H9 (cell line): ENCODE results near the gene PARPBP. TPM values are rescaled to one million over a fixed set of nuclear protein-coding genes. Genes with fewer than 3 reads are reported as not detected.
"Not testable (repeated sequence)": the region's sequence is repeated elsewhere in the genome, so short reads cannot be mapped to it uniquely, and the experiment has no call there.

Experiments
- DNase-seq: peaks from one replicate; pipeline ENCODE4 v3.0.0-alpha.2; 2017
- H2AFZ ChIP-seq: one replicate; pipeline ENCODE4 v1.6.1; 2013; ENCODE audit warnings: mild to moderate bottlenecking, low read length, control low read depth, moderate library complexity
- H2AK5ac ChIP-seq: 2 replicates; pipeline ENCODE4 v1.6.1; 2013; ENCODE audit warnings: low read length, control low read depth, mixed read lengths; ENCODE audit not compliant: insufficient read length
- H2BK120ac ChIP-seq: one replicate; pipeline ENCODE4 v1.6.1; 2013; ENCODE audit warnings: low read depth, mild to moderate bottlenecking, low read length, control low read depth, inconsistent platforms; ENCODE audit not compliant: poor library complexity, severe bottlenecking
- H2BK12ac ChIP-seq: 2 replicates; pipeline ENCODE4 v1.6.1; 2013; ENCODE audit warnings: low read length, control low read depth, mixed read lengths, low read depth; ENCODE audit not compliant: insufficient read length
- H2BK15ac ChIP-seq: 2 replicates; pipeline ENCODE4 v1.6.1; 2013; ENCODE audit warnings: low read depth, low read length, control low read depth
- H2BK20ac ChIP-seq: one replicate; pipeline ENCODE4 v1.6.1; 2013; ENCODE audit warnings: low read depth, mild to moderate bottlenecking, low read length, control low read depth, inconsistent platforms; ENCODE audit not compliant: poor library complexity, severe bottlenecking
- H2BK5ac ChIP-seq: 2 replicates; pipeline ENCODE4 v1.6.1; 2013; ENCODE audit warnings: low read length, control low read depth, mixed read lengths; ENCODE audit not compliant: insufficient read length
- H3K14ac ChIP-seq: 2 replicates; pipeline ENCODE4 v1.6.1; 2013; ENCODE audit warnings: low read length, control low read depth; ENCODE audit not compliant: insufficient read depth
- H3K18ac ChIP-seq: 2 replicates; pipeline ENCODE4 v1.6.1; 2013; ENCODE audit warnings: low read depth, mild to moderate bottlenecking, mixed read lengths, low read length, control low read depth; ENCODE audit not compliant: insufficient read length
- H3K23ac ChIP-seq: 2 replicates; pipeline ENCODE4 v1.6.1; 2013; ENCODE audit warnings: low read length, control low read depth, mixed read lengths, low read depth; ENCODE audit not compliant: insufficient read length
- H3K23me2 ChIP-seq: 2 replicates; pipeline ENCODE4 v1.6.1; 2013; ENCODE audit warnings: low read depth, mild to moderate bottlenecking, mixed read lengths, low read length, control low read depth; ENCODE audit not compliant: insufficient read length, poor library complexity, severe bottlenecking
- H3K27ac ChIP-seq: 2 replicates; pipeline ENCODE4 v1.5.1; 2013; ENCODE audit warnings: low read length, control low read depth, mixed read lengths, low read depth; ENCODE audit not compliant: insufficient read length
- H3K27me3 ChIP-seq: 2 replicates; pipeline ENCODE4 v1.6.1; 2013; ENCODE audit warnings: low read length, control low read depth, inconsistent platforms; ENCODE audit not compliant: insufficient read depth
- H3K4ac ChIP-seq: 2 replicates; pipeline ENCODE4 v1.6.1; 2013; ENCODE audit warnings: low read depth, mild to moderate bottlenecking, control low read depth, inconsistent platforms, low read length, moderate library complexity
- H3K4me1 ChIP-seq: 2 replicates; pipeline ENCODE4 v1.6.1; 2013; ENCODE audit warnings: low read length, control low read depth, inconsistent platforms; ENCODE audit not compliant: insufficient read depth
- H3K4me2 ChIP-seq: 2 replicates; pipeline ENCODE4 v1.6.1; 2013; ENCODE audit warnings: low read length, control low read depth, mixed read lengths; ENCODE audit not compliant: insufficient read length, insufficient read depth
- H3K56ac ChIP-seq: 2 replicates; pipeline ENCODE4 v1.6.1; 2013; ENCODE audit warnings: low read depth, mild to moderate bottlenecking, mixed read lengths, low read length, control low read depth; ENCODE audit not compliant: insufficient read length
- H3K79me1 ChIP-seq: 2 replicates; pipeline ENCODE4 v1.6.1; 2013; ENCODE audit warnings: low read depth, mild to moderate bottlenecking, moderate library complexity, low read length, control low read depth, inconsistent platforms; ENCODE audit not compliant: insufficient read depth, poor library complexity, severe bottlenecking
- H3K79me2 ChIP-seq: 2 replicates; pipeline ENCODE4 v1.6.1; 2013; ENCODE audit warnings: low read length, control low read depth, inconsistent platforms; ENCODE audit not compliant: insufficient read depth
- H3K9ac ChIP-seq: 2 replicates; pipeline ENCODE4 v1.6.1; 2013; ENCODE audit warnings: low read length, control low read depth, mixed read lengths; ENCODE audit not compliant: insufficient read length; ENCODE audit errors: extremely low read depth
- H3K9me3 ChIP-seq: one replicate; pipeline ENCODE4 v1.6.1; 2013; ENCODE audit warnings: low read depth, low read length, inconsistent platforms; ENCODE audit not compliant: control insufficient read depth
- H3T11ph ChIP-seq: one replicate; pipeline ENCODE4 v1.6.1; 2013; ENCODE audit warnings: mild to moderate bottlenecking, low read length, control low read depth, inconsistent platforms
- H4K20me1 ChIP-seq: one replicate; pipeline ENCODE4 v1.6.1; 2013; ENCODE audit not compliant: control insufficient read depth, insufficient read length, insufficient read depth
- H4K5ac ChIP-seq: 2 replicates; pipeline ENCODE4 v1.6.1; 2013; ENCODE audit warnings: low read depth, mild to moderate bottlenecking, mixed read lengths, low read length, control low read depth; ENCODE audit not compliant: insufficient read length
- H4K8ac ChIP-seq: replicated peaks from 2 replicates; pipeline ENCODE4 v1.6.1; 2013; ENCODE audit warnings: low read length, control low read depth, mixed read lengths, low read depth; ENCODE audit not compliant: insufficient read length
- H4K91ac ChIP-seq: 2 replicates; pipeline ENCODE4 v1.6.1; 2013; ENCODE audit warnings: low read depth, mild to moderate bottlenecking, moderate library complexity, mixed read lengths, low read length, control low read depth; ENCODE audit not compliant: insufficient read length
- H3K27ac Mint-ChIP-seq, 3 experiments: 2 replicates in 2 of 3; 3 replicates in 1 of 3; pipeline ENCODE4 v1.8.0; 2020 to 2021; ENCODE audit warnings: mixed read lengths in 3 of 3, mild to moderate bottlenecking in 1 of 3, moderate library complexity in 1 of 3
- H3K27me3 Mint-ChIP-seq: 2 replicates; pipeline ENCODE4 v1.8.0; 2021; ENCODE audit warnings: low read depth, mild to moderate bottlenecking, moderate library complexity, mixed read lengths
- H3K36me3 Mint-ChIP-seq, 3 experiments: 2 replicates in 2 of 3; 3 replicates in 1 of 3; pipeline ENCODE4 v1.8.0; 2020 to 2021; ENCODE audit warnings: low read depth in 3 of 3, mixed read lengths in 3 of 3; ENCODE audit not compliant: insufficient read depth in 1 of 3
- H3K4me1 Mint-ChIP-seq, 2 experiments: 2 replicates each; pipeline ENCODE4 v1.8.0; 2020; ENCODE audit warnings: mixed read lengths in 2 of 2
- H3K4me3 Mint-ChIP-seq, 2 experiments: 2 replicates in 1 of 2; 3 replicates in 1 of 2; pipeline ENCODE4 v1.8.0; 2020 to 2021; ENCODE audit warnings: mild to moderate bottlenecking in 2 of 2, mixed read lengths in 2 of 2, moderate library complexity in 1 of 2
- H3K9me3 Mint-ChIP-seq, 2 experiments: 2 replicates in 1 of 2; 3 replicates in 1 of 2; pipeline ENCODE4 v1.8.0; 2020; ENCODE audit warnings: mild to moderate bottlenecking in 2 of 2, mixed read lengths in 2 of 2, moderate library complexity in 1 of 2
- WGBS: extraction: QIAGEN DNeasy Blood & Tissue Kit; methylation state at CpG from one replicate; pipeline ENCODE4 v1.1.7; 2013; ENCODE audit warnings: missing lambda C conversion rate, low lambda C conversion rate, mixed read lengths; ENCODE audit not compliant: insufficient read length; ENCODE audit errors: extremely low coverage; 5-methylcytosine and 5-hydroxymethylcytosine counted together
- total RNA-seq: library from RNA; stranded (reverse); gene quantifications from 2 replicates; pipeline ENCODE4 v1.2.1, GENCODE V29; 2021

Gene PARPBP
- total RNA-seq, 1 experiment from 2014 or later = 32.1 TPM

GRCh38 chr12:102130720-102131119 is 10.7 kb downstream of the PARPBP start:
- Mint-ChIP-seq H3K9me3 (peaks cover 8 to 14% of the 10 kb centered on the region in 2 experiments; a peak in 4 of 5 replicates), H3K36me3 (peaks cover 48 to 72% (median 60%) of the 10 kb centered on the region in 3 experiments)
- DNase-seq, H4K91ac ChIP-seq, H2BK15ac ChIP-seq, H3K79me1 ChIP-seq, H4K20me1 ChIP-seq, H2AFZ ChIP-seq, H2BK120ac ChIP-seq, H2BK5ac ChIP-seq, H3K9ac ChIP-seq, H3K23me2 ChIP-seq, H2BK12ac ChIP-seq, H3K56ac ChIP-seq, H3K27ac Mint-ChIP-seq, H3T11ph ChIP-seq, H3K27me3 ChIP-seq, H3K27me3 Mint-ChIP-seq, H3K4me2 ChIP-seq, H2AK5ac ChIP-seq, H3K9me3 ChIP-seq, H3K4ac ChIP-seq, H2BK20ac ChIP-seq, H3K79me2 ChIP-seq, H3K23ac ChIP-seq, H3K4me3 Mint-ChIP-seq, H3K4me1 Mint-ChIP-seq, H4K5ac ChIP-seq, H3K4me1 ChIP-seq, H3K14ac ChIP-seq, H4K8ac ChIP-seq, H3K27ac ChIP-seq, H3K18ac ChIP-seq: not testable (repeated sequence)
- WGBS = no CpG with 5 or more reads among the region's 3 CpGs

GRCh38 chr12:102131442-102131841 is 11.5 kb downstream of the PARPBP start:
- DNase-seq, H3K56ac ChIP-seq, H4K91ac ChIP-seq, H2BK120ac ChIP-seq, H3K23me2 ChIP-seq, H4K20me1 ChIP-seq, H3K4me3 Mint-ChIP-seq, H2BK20ac ChIP-seq, H3K14ac ChIP-seq, H3K4me2 ChIP-seq, H2AK5ac ChIP-seq, H3T11ph ChIP-seq, H2BK12ac ChIP-seq, H3K9ac ChIP-seq, H2BK15ac ChIP-seq, H4K8ac ChIP-seq, H3K18ac ChIP-seq, H3K79me1 ChIP-seq, H3K27ac ChIP-seq, H3K4me1 Mint-ChIP-seq, H3K27me3 ChIP-seq, H2AFZ ChIP-seq, H3K9me3 ChIP-seq, H3K79me2 ChIP-seq, H2BK5ac ChIP-seq, H3K4ac ChIP-seq, H4K5ac ChIP-seq, H3K4me1 ChIP-seq, H3K27ac Mint-ChIP-seq, H3K23ac ChIP-seq, H3K27me3 Mint-ChIP-seq: not testable (repeated sequence)
- WGBS = no CpG with 5 or more reads among the region's 2 CpGs
- Mint-ChIP-seq H3K36me3 (peaks cover 42 to 65% (median 54%) of the 10 kb centered on the region in 3 experiments), H3K9me3 (peaks cover 8 to 14% of the 10 kb centered on the region in 2 experiments; a peak in 4 of 5 replicates)
